ENCODE results near the gene TYW1. TPM values are rescaled to one million over a fixed set of nuclear protein-coding genes. Genes with fewer than 3 reads are reported as not detected.

The TYW1 gene, protein sequence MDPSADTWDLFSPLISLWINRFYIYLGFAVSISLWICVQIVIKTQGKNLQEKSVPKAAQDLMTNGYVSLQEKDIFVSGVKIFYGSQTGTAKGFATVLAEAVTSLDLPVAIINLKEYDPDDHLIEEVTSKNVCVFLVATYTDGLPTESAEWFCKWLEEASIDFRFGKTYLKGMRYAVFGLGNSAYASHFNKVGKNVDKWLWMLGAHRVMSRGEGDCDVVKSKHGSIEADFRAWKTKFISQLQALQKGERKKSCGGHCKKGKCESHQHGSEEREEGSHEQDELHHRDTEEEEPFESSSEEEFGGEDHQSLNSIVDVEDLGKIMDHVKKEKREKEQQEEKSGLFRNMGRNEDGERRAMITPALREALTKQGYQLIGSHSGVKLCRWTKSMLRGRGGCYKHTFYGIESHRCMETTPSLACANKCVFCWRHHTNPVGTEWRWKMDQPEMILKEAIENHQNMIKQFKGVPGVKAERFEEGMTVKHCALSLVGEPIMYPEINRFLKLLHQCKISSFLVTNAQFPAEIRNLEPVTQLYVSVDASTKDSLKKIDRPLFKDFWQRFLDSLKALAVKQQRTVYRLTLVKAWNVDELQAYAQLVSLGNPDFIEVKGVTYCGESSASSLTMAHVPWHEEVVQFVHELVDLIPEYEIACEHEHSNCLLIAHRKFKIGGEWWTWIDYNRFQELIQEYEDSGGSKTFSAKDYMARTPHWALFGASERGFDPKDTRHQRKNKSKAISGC
- 13.3 and 19.3 TPM in 2 replicates for total RNA-seq

DNA sequence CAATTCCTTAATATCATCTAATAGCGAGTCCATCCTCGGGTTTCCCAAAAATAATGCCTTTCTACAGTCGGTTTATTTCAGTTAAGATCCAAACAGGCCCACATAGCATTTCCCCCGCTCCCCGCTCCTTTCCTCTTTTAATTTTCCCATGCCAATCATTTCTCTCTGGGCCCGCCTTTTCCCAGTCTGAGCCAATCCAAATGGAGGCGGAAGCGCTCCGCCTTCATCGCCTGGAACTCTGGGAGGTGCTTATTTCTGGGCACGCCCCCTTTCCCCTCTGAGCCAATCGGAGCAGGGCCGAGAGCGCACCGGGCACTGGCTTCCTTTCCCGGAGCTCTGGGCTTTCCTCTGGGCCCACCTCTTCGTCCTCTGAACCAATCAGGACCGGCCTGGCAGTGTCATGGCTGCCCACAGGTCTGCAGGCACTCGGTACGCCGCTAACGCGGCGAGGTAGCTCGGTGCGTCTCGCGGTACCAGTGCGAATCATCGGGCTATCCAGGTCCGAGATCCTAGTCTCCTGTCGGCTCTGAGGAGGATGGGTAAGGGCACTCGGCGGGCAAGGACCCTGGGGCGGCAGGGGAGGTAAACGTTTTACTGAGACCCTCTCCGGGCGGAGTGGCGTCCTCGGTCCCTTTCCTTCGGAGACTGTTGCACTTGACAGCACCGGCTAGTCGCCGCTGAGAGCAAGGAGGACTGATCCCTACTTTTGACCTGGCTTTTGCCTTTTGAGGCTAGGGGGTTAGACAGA is at the start of gene TYW1:
Gene TYW1 (plus strand): TSS at position 390 of the 748 bp plus-strand sequence. CDS start 146 bp downstream, at position 536.

DNA sequence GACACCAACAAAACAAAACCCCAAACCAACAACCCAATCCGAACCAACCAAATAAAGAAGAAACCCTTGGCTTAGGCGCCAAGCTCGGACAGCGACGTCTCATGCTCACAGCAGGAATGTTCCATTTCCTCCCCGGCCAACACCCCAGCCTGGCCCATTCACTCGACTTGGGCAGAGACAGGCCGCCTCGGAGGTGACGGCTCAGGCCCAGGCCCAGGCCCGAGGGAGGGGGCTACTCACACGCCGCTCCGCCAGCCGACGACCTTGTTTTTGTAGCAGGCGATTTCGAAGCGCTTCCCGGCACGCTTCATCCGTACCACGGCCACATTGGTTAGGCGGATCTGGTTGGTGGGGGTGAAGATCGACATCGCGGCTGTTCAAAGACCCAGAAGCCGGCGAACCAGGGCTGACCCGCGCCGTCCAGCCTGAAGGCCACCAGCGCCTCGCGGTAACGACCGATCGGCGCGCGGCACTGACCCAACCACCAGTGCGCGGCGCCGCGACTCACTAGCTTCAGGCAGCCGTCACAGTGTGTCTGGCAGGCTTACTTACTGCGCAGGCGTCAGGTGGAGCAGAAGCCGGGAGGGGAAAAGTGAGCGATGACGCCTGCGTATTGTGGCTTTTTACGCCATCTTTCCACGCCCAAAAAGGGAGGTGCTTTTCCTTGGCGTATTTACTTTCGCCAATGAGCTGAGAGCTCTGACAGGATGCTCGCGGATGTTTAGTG is 1.4 kb upstream of the TYW1 start, which contains the start of gene SBDS:
Gene SBDS (minus strand): TSS at position 537 of the 727 bp plus-strand sequence. CDS start 169 bp downstream, at position 368.

Other genes starting within 250 kb of the TYW1 start
- 52.0 and 68.1 TPM in 2 replicates for gene TMEM248, start 75.6 kb upstream of the TYW1 start, total RNA-seq
- gene SBDS, start 1.2 kb upstream of the TYW1 start, total RNA-seq, result 90.3 and 99.1 TPM in 2 replicates